Bronchial epithelial cell (primary cell): ENCODE measurements around the gene EDEM1. TPM values are rescaled to one million over a fixed set of nuclear protein-coding genes. Genes with fewer than 3 reads are reported as not detected.
A peak's percentile ranks its signal among the peaks of the same experiment; 100 is the strongest.

Experiments
- DNase-seq: peaks from one replicate; pipeline ENCODE4 v3.0.0-alpha.2; 2010; ENCODE audit warnings: low read depth
- FAIRE-seq: peaks from 2 replicates; lab custom pipeline; 2011; peaks lifted over from hg19 to GRCh38; lab: Jason Lieb, UNC
- H3K27me3 ChIP-seq: 2 replicates; pipeline ENCODE4 v1.5.1; 2011; ENCODE audit warnings: low read length; ENCODE audit not compliant: control insufficient read depth, insufficient read depth
- H3K36me3 ChIP-seq: 2 replicates; pipeline ENCODE4 v1.5.1; 2011; ENCODE audit warnings: low read length; ENCODE audit not compliant: control insufficient read depth, insufficient read depth
- H3K4me3 ChIP-seq: 2 replicates; pipeline ENCODE4 v1.5.1; 2011; ENCODE audit warnings: mild to moderate bottlenecking, low read depth, low read length, control low read depth
- total RNA-seq: library from RNA; depleted of rRNA; stranded (reverse); fragments of >200 nt; gene quantifications from 2 replicates; pipeline ENCODE4 v1.2.1, GENCODE V29; 2014
- TF ChIP-seq, protein P1 (sequence below): IDR thresholded peaks from 2 replicates; pipeline ENCODE4 v1.5.1; 2011; ENCODE audit warnings: mild to moderate bottlenecking, moderate library complexity, low read length, control low read depth, inconsistent platforms; ENCODE audit not compliant: insufficient read depth, severe bottlenecking

Gene EDEM1
- total RNA-seq, 1 donor from 2014 or later, result 37.6 TPM

DNA sequence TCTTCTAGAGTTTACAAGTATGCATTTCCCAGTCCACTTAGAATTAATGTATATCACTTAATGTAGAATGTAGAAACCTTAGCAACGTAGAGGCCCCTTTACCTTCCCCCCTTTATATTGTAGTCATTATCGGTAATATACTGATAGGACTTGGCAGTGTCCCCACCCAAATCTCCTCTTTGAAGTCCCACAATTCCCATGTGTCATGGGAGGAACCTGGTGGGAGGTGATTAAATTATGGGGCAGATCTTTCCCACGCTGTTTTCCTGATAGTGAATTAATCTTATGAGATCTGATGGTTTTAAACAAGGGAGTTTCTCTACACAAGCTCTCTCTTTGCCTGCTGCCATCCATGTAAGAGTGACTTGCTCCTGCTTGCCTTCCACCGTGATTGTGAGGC lies 34.4 kb upstream of the EDEM1 start:
- Histone ChIP-seq H3K36me3 (no peaks in the 10 kb centered on the region), H3K4me3 (no peak overlapping the region), H3K27me3 (no peaks in the 10 kb centered on the region)
- TF ChIP-seq, protein P1, sequence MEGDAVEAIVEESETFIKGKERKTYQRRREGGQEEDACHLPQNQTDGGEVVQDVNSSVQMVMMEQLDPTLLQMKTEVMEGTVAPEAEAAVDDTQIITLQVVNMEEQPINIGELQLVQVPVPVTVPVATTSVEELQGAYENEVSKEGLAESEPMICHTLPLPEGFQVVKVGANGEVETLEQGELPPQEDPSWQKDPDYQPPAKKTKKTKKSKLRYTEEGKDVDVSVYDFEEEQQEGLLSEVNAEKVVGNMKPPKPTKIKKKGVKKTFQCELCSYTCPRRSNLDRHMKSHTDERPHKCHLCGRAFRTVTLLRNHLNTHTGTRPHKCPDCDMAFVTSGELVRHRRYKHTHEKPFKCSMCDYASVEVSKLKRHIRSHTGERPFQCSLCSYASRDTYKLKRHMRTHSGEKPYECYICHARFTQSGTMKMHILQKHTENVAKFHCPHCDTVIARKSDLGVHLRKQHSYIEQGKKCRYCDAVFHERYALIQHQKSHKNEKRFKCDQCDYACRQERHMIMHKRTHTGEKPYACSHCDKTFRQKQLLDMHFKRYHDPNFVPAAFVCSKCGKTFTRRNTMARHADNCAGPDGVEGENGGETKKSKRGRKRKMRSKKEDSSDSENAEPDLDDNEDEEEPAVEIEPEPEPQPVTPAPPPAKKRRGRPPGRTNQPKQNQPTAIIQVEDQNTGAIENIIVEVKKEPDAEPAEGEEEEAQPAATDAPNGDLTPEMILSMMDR, result no peak
- DNase-seq (no peak), FAIRE-seq (no peak)

DNA sequence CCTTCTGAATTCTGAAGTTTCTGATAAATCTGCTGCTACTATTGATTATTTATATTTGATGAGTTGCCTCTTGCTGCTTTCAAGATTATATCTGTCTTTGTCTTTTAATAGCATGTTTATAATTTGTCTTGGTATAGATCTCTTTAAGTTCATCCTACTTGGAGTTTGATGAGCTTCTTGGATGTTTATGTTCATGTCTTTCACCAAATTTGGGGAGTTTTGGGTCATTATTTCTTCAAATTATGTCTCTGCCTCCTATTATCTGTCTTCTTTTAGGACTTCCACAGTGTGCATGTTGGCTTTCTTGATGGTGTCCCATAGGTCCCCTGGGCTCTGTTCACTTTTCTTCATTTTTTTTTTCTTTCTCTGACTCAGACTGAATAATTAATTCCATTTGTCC lies 32.3 kb upstream of the EDEM1 start:
- H3K27me3 ChIP-seq, result no peaks in the 10 kb centered on the region
- no peak overlapping the region for H3K4me3 ChIP-seq
- no peak for FAIRE-seq
- no peak for DNase-seq
- TF ChIP-seq, protein P1, result no peak
- H3K36me3 ChIP-seq, result no peaks in the 10 kb centered on the region

DNA sequence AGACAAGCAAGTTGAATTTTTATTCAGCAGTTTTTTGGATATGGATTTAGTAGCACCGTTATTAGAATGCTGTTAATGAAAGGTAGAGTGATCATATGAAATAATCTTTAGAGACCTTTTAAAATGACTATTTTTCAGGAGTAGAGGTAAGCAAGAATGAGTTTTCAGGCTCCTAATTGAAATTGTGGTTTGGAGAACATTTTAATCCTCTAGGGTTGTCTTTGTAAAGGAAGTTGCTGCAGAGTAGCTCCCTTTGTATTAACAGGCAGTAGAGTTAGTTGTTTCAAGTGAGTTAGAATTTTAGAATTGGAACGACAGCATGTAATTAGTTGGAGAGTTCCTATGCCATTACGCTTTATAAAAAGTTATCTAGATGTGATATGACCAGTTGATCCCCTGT lies 27.2 kb upstream of the EDEM1 start:
- TF ChIP-seq, protein P1, result no peak
- DNase-seq (no peak), FAIRE-seq (no peak)
- H3K4me3 ChIP-seq, result no peak overlapping the region
- H3K36me3 ChIP-seq, result no peaks in the 10 kb centered on the region
- no peaks in the 10 kb centered on the region for H3K27me3 ChIP-seq

GRCh38 chr3:5160940-5161858 lies 26.3 kb upstream of the EDEM1 start:
- TF ChIP-seq, protein P1, result no peak
- FAIRE-seq, result no peak
- DNase-seq, result peak; percentile 72
- Histone ChIP-seq H3K27me3 (no peaks in the 10 kb centered on the region), H3K4me3 (no peak overlapping the region), H3K36me3 (no peaks in the 10 kb centered on the region)

GRCh38 chr3:5162102-5162501 lies 25.4 kb upstream of the EDEM1 start:
- peak; percentile 30 for DNase-seq

More at GRCh38 chr3:5162102-5162501, 25.4 kb upstream of the EDEM1 start:
- no peak for FAIRE-seq
- TF ChIP-seq, protein P1, result no peak
- Histone ChIP-seq H3K4me3 (no peak overlapping the region), H3K27me3 (no peaks in the 10 kb centered on the region), H3K36me3 (no peaks in the 10 kb centered on the region)
